Measurements from ENCODE around the gene OR6B1. TPM values are rescaled to one million over a fixed set of nuclear protein-coding genes. Genes with fewer than 3 reads are reported as not detected.
"Not testable (repeated sequence)": the region's sequence is repeated elsewhere in the genome, so short reads cannot be mapped to it uniquely, and the experiment has no call there.

Gene OR6B1
- total RNA-seq, 1 experiment from 2014 or later = not detected

GRCh38 chr7:144006029-144006691 is 6.0 kb downstream of the OR6B1 start:
- DNase-seq (ENCODE audit: low spot score) = no peak

- no peak for DNase-seq (ENCODE audit: low spot score)
Observed at GRCh38 chr7:144006692-144007042, 6.5 kb downstream of the OR6B1 start.

- DNase-seq (ENCODE audit: low spot score) = no peak
Observed at GRCh38 chr7:144009361-144009760, 9.2 kb downstream of the OR6B1 start.

DNA sequence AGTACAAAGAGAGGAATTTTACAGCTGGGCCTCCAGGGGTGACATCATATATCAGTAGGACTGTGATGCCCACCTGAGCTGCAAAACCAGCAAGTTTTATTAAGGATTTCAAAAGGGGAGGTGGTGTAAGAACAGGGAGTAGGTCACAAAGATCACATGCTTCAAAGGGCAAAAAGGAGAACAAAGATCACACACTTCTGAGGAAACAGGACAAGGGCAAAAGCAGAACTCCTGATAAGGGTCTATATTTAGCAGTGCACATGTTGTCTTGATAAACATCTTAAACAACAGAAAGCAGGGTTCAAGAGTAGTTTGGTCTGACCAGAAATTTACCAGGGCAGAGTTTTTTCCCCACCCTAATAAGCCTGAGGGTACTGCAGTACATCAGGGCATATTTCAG is 9.9 kb downstream of the OR6B1 start:
- DNase-seq (ENCODE audit: low spot score) = not testable (repeated sequence)

DNA sequence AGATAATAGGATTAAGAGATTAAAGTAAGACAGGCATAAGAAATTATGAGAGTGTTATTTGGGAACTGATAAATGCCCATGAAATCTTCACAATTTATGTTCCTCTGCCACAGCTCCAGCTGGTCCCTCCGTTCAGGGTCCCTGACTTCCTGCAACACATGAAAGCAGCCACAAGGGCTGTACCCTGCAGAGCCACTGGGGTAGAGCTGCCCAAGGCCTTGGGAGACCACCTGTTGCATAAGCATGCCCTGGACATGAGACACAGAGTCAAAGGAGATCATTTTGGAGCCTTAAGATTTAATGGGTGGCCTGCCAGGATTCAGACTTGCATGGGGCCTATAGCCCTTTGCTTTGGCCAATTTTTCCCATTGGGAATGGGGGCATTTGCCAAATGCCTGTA is 10.7 kb downstream of the OR6B1 start:
- DNase-seq (ENCODE audit: low spot score) = not testable (repeated sequence)

- peak; percentile 4 for DNase-seq (ENCODE audit: low spot score)
Observed at GRCh38 chr7:144011458-144012230, 11.5 kb downstream of the OR6B1 start.

DNA sequence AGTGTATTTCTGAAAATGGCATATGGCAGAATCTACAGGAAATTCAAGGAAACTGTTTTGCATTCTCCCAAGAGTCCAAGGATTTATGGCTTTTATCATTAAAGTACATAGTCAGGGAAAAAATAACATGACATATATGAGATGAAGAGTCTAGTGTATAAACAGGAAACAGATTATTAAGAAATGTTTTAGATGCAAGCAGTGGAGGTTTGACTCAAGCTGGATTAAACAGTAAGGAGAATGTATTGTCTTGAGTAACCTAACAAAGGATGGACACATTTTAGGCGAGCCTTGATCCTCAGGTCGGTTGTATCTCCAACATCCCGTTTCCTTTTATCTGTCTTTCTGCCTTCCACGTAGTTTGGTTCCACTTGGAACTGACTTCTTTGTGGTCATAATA is 17.9 kb downstream of the OR6B1 start:
- no peak for DNase-seq (ENCODE audit: low spot score)

GRCh38 chr7:144019457-144019856 is 19.3 kb downstream of the OR6B1 start:
- peak; percentile 76 for DNase-seq (ENCODE audit: low spot score)

GRCh38 chr7:144020340-144020739 is 20.2 kb downstream of the OR6B1 start:
- no peak for DNase-seq (ENCODE audit: low spot score)

- DNase-seq (ENCODE audit: low spot score) = no peak
Observed at GRCh38 chr7:144022169-144022568, 22.0 kb downstream of the OR6B1 start.

DNA sequence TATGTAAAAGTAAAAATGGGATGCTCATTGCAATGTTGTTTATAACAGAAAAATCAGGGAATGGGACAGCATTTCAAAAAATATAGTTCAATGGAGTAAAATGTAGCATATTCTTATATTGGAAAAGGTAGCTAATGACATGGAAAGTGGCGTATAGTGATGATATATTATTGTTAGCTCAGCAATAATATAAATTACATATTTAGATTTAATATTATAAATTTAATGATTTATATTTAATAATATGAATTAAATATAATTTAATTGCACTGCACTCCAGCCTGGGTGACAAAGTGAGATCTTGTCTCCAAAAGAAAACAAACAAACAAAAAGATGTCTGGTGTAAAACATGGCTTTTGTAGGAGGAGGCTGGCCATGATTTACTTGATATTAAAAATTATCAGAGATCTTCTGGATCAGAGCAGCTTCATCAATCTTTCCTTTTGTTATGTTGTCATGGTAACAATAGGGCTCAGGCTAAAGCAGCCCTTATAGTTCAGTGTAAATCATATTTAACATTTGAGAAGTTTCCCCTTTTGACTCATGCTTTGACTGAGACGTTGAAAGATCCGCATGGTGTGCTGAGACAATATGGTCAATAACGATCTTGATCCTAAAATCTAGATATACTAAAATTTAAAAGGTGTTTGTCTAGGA is 23.2 kb downstream of the OR6B1 start:
- DNase-seq (ENCODE audit: low spot score) = no peak

GRCh38 chr7:144024213-144024612 is 24.1 kb downstream of the OR6B1 start:
- DNase-seq (ENCODE audit: low spot score) = no peak

DNA sequence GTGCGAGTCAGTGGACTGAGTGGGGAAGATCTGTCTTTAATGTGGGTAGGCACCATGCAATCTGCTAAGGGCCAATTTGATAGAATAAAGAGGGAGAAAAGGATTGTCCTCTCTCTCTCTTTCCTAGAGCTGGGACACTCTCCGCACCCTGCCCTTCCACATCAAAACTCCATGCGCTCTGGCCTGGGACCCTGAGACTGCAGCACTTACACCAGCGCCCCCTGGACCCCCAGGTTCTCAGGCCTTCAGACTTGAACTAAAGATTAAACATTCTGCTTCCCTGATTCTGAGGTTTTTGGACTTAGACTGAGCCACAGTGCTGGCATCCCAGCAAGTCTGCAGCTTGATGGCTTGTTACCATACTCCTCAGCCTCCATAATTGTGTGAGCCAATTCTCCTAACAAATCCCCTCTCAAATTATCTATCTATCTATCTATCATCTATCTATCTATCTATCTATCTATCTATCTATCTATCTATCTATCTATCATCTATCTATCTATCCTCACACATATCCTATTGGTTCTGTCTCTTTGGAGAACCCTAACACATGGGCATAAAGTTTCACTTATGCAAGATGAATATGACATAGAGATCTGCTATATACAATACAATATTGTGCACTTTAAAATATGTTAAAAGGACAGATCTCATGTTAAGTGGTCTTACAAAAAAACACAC is 26.2 kb downstream of the OR6B1 start:
- no peak for DNase-seq (ENCODE audit: low spot score)

- DNase-seq (ENCODE audit: low spot score) = peak; percentile 13
Observed at GRCh38 chr7:144027070-144027469, 26.9 kb downstream of the OR6B1 start.

DNA sequence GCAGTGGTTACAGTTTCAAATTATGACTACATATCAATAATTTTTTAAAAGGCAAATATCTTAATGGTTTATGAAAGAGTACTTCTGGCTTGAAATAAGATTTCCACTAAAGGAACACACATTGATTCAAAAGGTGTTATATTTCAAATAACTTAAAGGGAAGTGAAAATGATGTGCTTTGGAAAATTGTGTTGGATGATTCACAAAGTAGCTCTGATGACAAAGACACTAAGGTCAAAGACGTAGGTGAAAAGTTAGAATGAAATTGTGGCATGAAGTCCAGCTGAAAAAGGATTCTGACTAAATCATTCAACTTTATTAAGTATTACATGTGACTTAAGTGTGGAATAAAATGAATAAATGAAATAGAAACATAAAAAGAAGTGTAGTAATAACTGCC is 27.9 kb downstream of the OR6B1 start:
- no peak for DNase-seq (ENCODE audit: low spot score)

- no peak for DNase-seq (ENCODE audit: low spot score)
Observed at GRCh38 chr7:144028547-144028946, 28.4 kb downstream of the OR6B1 start.

- no peak for DNase-seq (ENCODE audit: low spot score)
Observed at GRCh38 chr7:144032516-144032915, 32.4 kb downstream of the OR6B1 start.

DNA sequence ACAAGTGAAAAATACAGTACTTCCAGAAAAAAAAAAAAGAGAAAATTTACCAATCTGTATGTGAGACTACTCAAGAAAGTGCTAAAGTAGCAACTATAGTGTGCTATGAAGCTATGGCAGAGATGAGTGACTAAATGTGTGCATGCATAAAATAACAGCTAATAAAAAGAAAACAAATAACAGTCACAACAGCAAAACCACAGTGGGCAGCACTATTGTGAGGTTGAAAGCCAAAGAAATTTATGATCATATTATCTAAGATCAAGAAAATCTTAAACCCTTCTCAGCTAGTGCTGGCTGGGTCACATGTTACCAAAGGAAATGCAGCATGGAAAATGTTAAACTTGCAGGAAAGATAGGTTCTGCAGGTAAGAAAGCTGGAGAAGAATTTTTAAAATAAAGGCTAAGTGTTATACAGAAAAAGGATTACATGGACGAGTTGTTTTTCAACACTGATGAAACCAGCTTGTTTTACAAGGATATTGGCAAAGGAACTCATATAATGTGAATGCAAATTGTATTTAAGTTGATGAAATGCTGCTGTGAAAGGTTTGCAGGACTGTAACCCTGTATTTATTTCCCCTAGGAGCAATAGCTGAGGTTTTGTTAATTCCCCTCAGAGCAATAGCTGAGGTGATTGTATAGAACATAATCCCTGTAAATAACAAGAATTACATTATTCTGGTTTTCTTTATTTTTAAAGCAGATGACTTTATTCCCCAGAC is 33.0 kb downstream of the OR6B1 start:
- DNase-seq (ENCODE audit: low spot score) = no peak

DNA sequence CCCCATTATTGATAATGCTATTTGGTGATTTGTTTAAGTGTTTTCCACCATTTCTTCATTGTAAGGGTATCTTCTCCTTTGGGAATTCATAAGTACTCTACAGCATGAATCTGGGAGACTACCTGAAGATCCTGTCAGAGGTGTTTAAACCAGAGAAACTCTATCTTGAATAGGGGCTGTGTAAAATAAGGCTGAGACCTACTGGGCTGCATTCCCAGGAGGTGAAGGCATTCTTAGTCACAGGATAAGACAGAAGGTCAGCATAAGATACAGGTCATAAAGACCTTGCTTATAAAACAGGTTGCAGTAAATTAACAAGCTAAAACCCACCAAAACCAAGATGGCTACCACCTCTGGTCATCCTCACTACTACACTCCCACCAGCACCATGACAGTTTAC is 35.3 kb downstream of the OR6B1 start:
- DNase-seq (ENCODE audit: low spot score) = no peak

GRCh38 chr7:144036302-144036885 is 36.3 kb downstream of the OR6B1 start:
- DNase-seq (ENCODE audit: low spot score) = no peak

- DNase-seq (ENCODE audit: low spot score) = no peak
Observed at GRCh38 chr7:144037414-144038035, 37.4 kb downstream of the OR6B1 start.
